SK-N-SH (cell line): ENCODE measurements around the gene TCN2. TPM values are rescaled to one million over a fixed set of nuclear protein-coding genes. Genes with fewer than 3 reads are reported as not detected.

Source experiments
- CTCF ChIA-PET: fragments of 300-600, 350-600 bp; formaldehyde crosslinking; extraction: SDS; loops from one replicate; lab custom pipeline; 2021; lab: Yijun Ruan, JAX
- POLR2A ChIA-PET: fragments of 350-600 bp; sonication (Branson Sonifier 250); formaldehyde crosslinking; extraction: SDS; loops from one replicate; lab custom pipeline; 2020; ENCODE audit warnings: antibody characterized with exemption, inconsistent platforms; lab: Yijun Ruan, JAX
- DNase-seq: peaks from one replicate; pipeline ENCODE4 v3.0.0; 2012
- H2AFZ ChIP-seq: fragments of 200-600 bp; sonication (generic); 2 replicates; pipeline ENCODE4 v1.8.1; 2016; ENCODE audit warnings: antibody characterized with exemption, mild to moderate bottlenecking, low read depth
- H3F3A ChIP-seq: fragments of 200-600 bp; sonication (generic); replicated peaks from 2 replicates; pipeline ENCODE3; 2016; ENCODE audit warnings: antibody characterized with exemption, mild to moderate bottlenecking; ENCODE audit not compliant: insufficient read depth
- H3K27ac ChIP-seq, 2 experiments: fragments of 200-500 bp in 1 of 2; fragments of 200-600 bp in 1 of 2; sonication (Bioruptor generic) in 1 of 2; sonication (generic), shearing (Covaris generic) in 1 of 2; 2 replicates each; pipeline versions ENCODE4 v1.5.1 to v1.6.1; 2014 to 2016; ENCODE audit warnings: low read depth in 2 of 2, inconsistent platforms in 1 of 2, low read length in 1 of 2, mild to moderate bottlenecking in 1 of 2, mixed read lengths in 1 of 2
- H3K27me3 ChIP-seq: fragments of 200-600 bp; sonication (generic), shearing (Covaris generic); 2 replicates; pipeline ENCODE4 v1.6.1; 2016; ENCODE audit warnings: mixed run types; ENCODE audit not compliant: insufficient read depth
- H3K36me3 ChIP-seq, 2 experiments: fragments of 200-500 bp in 1 of 2; fragments of 200-600 bp in 1 of 2; sonication (Bioruptor generic) in 1 of 2; sonication (generic) in 1 of 2; replicated peaks in 1 of 2; 2 replicates each; pipeline versions ENCODE3 to v1.5.1; 2014 to 2016; ENCODE audit warnings: low read length in 1 of 2, mild to moderate bottlenecking in 1 of 2; ENCODE audit not compliant: insufficient read depth in 2 of 2, control insufficient read depth in 1 of 2
- H3K4me1 ChIP-seq, 2 experiments: fragments of 200-500 bp in 1 of 2; fragments of 200-600 bp in 1 of 2; sonication (Bioruptor generic) in 1 of 2; sonication (generic), shearing (Covaris generic) in 1 of 2; 2 replicates each; pipeline versions ENCODE4 v1.5.1 to v1.6.1; 2014 to 2016; ENCODE audit warnings: low read depth in 1 of 2, low read length in 1 of 2, mixed run types in 1 of 2; ENCODE audit not compliant: insufficient read depth in 2 of 2, control insufficient read depth in 1 of 2
- H3K4me2 ChIP-seq: fragments of 200-600 bp; sonication (generic), shearing (Covaris generic); 2 replicates; pipeline ENCODE4 v1.6.1; 2017; ENCODE audit warnings: mixed run types
- H3K4me3 ChIP-seq, 2 experiments: fragments of 200-500 bp in 1 of 2; fragments of 200-600 bp in 1 of 2; sonication (Bioruptor generic) in 1 of 2; sonication (generic), shearing (Covaris generic) in 1 of 2; 2 replicates each; pipeline versions ENCODE4 v1.5.1 to v1.8.1; 2014 to 2016; ENCODE audit warnings: low read depth in 2 of 2, inconsistent platforms in 1 of 2, low read length in 1 of 2, mild to moderate bottlenecking in 1 of 2, mixed read lengths in 1 of 2, moderate library complexity in 1 of 2
- H3K79me2 ChIP-seq: fragments of 200-600 bp; sonication (generic); 2 replicates; pipeline ENCODE4 v1.8.1; 2017; ENCODE audit warnings: mild to moderate bottlenecking; ENCODE audit not compliant: insufficient read depth
- H3K9ac ChIP-seq: fragments of 200-600 bp; sonication (generic); 2 replicates; pipeline ENCODE4 v1.6.1; 2017; ENCODE audit warnings: mixed run types
- H3K9me2 ChIP-seq: fragments of 200-600 bp; sonication (generic); 2 replicates; pipeline ENCODE4 v1.6.1; 2017; ENCODE audit warnings: mixed run types
- H3K9me3 ChIP-seq: fragments of 200-600 bp; sonication (generic); 2 replicates; pipeline ENCODE4 v1.6.1; 2017; ENCODE audit warnings: mixed run types, mild to moderate bottlenecking, moderate library complexity
- H4K20me1 ChIP-seq: fragments of 200-600 bp; sonication (generic); 2 replicates; pipeline ENCODE4 v1.6.1; 2017; ENCODE audit warnings: mild to moderate bottlenecking, mixed run types; ENCODE audit not compliant: insufficient read depth
- CHD2 ChIP-seq: fragments of 150-350 bp; IDR thresholded peaks from 2 replicates; pipeline ENCODE4 v1.6.1; 2018; ENCODE audit warnings: low read length; ENCODE audit not compliant: partially characterized antibody
- ELF1 ChIP-seq: IDR thresholded peaks from 2 replicates; pipeline ENCODE4 v1.4.0; 2012
- EZH2phosphoT487 ChIP-seq: fragments of 200-600 bp; sonication (generic); IDR thresholded peaks from 2 replicates; pipeline ENCODE4 v1.6.1; 2017; ENCODE audit warnings: low read depth, mixed run types, mild to moderate bottlenecking, antibody characterized with exemption, moderate library complexity, borderline replicate concordance
- FOSL2 ChIP-seq: IDR thresholded peaks from 2 replicates; pipeline ENCODE4 v1.4.0; 2012; ENCODE audit warnings: low read depth, mild to moderate bottlenecking, moderate library complexity, borderline replicate concordance
- FOXJ3 ChIP-seq: sonication (generic); formaldehyde crosslinking; IDR thresholded peaks from 2 replicates; pipeline ENCODE4 v1.5.1; 2020; ENCODE audit warnings: mild to moderate bottlenecking, missing genetic modification reagents
- GABPA ChIP-seq: IDR thresholded peaks from 2 replicates; pipeline ENCODE4 v1.4.0; 2012; ENCODE audit warnings: low read depth, mild to moderate bottlenecking
- GATA2 ChIP-seq: sonication (generic); formaldehyde crosslinking; IDR thresholded peaks from 2 replicates; pipeline ENCODE4 v1.5.0; 2020; ENCODE audit warnings: mild to moderate bottlenecking, missing genetic modification reagents
- JUND ChIP-seq: IDR thresholded peaks from 2 replicates; pipeline ENCODE4 v1.4.0; 2012
- MXI1 ChIP-seq: IDR thresholded peaks from 2 replicates; pipeline ENCODE4 v1.6.1; 2012; ENCODE audit warnings: mild to moderate bottlenecking, low read depth, low read length, improper control_type of control experiment
- NFIC ChIP-seq: IDR thresholded peaks from 2 replicates; pipeline ENCODE4 v1.4.0; 2012; ENCODE audit warnings: borderline replicate concordance
- NRF1 ChIP-seq: IDR thresholded peaks from 2 replicates; pipeline ENCODE4 v1.6.1; 2012; ENCODE audit warnings: low read depth, mild to moderate bottlenecking, low read length
- RXRA ChIP-seq: IDR thresholded peaks from 2 replicates; pipeline ENCODE4 v1.4.0; 2012; ENCODE audit warnings: low read depth, mild to moderate bottlenecking, borderline replicate concordance
- TCF12 ChIP-seq: IDR thresholded peaks from 2 replicates; pipeline ENCODE4 v1.4.0; 2012
- YY1 ChIP-seq: IDR thresholded peaks from 2 replicates; pipeline ENCODE4 v1.4.0; 2012; ENCODE audit warnings: low read depth, mild to moderate bottlenecking
- whole genome bisulfite sequencing: methylation state at CpG from one replicate; pipeline ENCODE4 v1.1.6; 2017; ENCODE audit warnings: low lambda C conversion rate; 5-methylcytosine and 5-hydroxymethylcytosine counted together
- polyA plus RNA-seq, 3 experiments: library from polyadenylated mRNA; depleted of rRNA; stranded (reverse); fragments of >200 nt; gene quantifications; 2 replicates each; pipeline ENCODE4 v1.2.3, GENCODE V29; 2012
- TF ChIP-seq, protein P1 (sequence below): IDR thresholded peaks from 2 replicates; pipeline ENCODE4; 2012

TCN2 gene
- polyA plus RNA-seq, 1 of the 3 experiments (the other 2 are of a cell fraction): 4.1 TPM

DNA sequence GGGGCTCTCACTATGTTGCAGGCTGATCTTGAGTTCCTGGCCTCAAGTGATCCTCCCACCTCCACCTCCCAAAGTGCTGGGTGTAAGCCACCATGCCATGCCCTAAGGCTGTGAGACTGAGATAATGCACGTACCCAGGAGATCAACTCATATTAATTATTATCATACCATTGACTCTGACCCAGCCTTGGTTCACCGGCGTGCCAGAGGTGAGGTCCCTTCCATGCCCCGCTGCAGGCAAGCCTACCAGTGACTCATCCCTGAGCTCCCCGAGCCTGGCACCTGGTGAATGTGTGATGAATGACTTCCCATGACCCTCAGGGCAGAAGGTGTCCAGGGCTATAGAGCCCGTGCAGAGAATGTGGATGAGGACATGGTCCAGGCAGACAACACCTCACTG, 44.6 kb upstream of the TCN2 start:
- H3K27me3 ChIP-seq: no peaks in the 10 kb centered on the region; the same call in 1 of the 2 replicates
- H3K9me3 ChIP-seq: no peaks in the 10 kb centered on the region
- DNase-seq: no peak
- H3F3A ChIP-seq: no peaks in the 10 kb centered on the region
- WGBS: 62% methylated on average over 6 of the region's 6 CpGs
- H2AFZ ChIP-seq: no peak overlapping the region
- H3K9me2 ChIP-seq: no peaks in the 10 kb centered on the region
- H3K79me2 ChIP-seq: no peaks in the 10 kb centered on the region
- CTCF ChIA-PET: interaction anchor here (0.7 to 1.7 kb wide), 3 partner anchors 10 to 166 kb away, joined by 3 to 4 read pairs (median 3); partner anchors contain the start of gene SEC14L2
- peaks cover 0 to 19% of the 10 kb centered on the region in 2 experiments; a peak in 1 of 4 replicates for H3K4me1 ChIP-seq
- no peak overlapping the region for H3K4me2 ChIP-seq
- no peak overlapping the region for H3K9ac ChIP-seq
- H4K20me1 ChIP-seq: no peaks in the 10 kb centered on the region
- TF ChIP-seq ELF1 (no peak), EZH2phosphoT487 (no peak), GABPA (no peak), NRF1 (no peak), MXI1 (no peak), TCF12 (no peak), GATA2 (no peak), YY1 (no peak), JUND (no peak), NFIC (no peak), RXRA (no peak), FOSL2 (no peak), FOXJ3 (no peak)
- TF ChIP-seq, protein P1, sequence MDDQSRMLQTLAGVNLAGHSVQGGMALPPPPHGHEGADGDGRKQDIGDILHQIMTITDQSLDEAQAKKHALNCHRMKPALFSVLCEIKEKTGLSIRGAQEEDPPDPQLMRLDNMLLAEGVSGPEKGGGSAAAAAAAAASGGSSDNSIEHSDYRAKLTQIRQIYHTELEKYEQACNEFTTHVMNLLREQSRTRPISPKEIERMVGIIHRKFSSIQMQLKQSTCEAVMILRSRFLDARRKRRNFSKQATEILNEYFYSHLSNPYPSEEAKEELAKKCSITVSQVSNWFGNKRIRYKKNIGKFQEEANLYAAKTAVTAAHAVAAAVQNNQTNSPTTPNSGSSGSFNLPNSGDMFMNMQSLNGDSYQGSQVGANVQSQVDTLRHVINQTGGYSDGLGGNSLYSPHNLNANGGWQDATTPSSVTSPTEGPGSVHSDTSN: no peak
- POLR2A ChIA-PET: no interaction called here
- H3K4me3 ChIP-seq: no peak overlapping the region
- H3K36me3 ChIP-seq: no peaks in the 10 kb centered on the region
- no peak overlapping the region for H3K27ac ChIP-seq

DNA sequence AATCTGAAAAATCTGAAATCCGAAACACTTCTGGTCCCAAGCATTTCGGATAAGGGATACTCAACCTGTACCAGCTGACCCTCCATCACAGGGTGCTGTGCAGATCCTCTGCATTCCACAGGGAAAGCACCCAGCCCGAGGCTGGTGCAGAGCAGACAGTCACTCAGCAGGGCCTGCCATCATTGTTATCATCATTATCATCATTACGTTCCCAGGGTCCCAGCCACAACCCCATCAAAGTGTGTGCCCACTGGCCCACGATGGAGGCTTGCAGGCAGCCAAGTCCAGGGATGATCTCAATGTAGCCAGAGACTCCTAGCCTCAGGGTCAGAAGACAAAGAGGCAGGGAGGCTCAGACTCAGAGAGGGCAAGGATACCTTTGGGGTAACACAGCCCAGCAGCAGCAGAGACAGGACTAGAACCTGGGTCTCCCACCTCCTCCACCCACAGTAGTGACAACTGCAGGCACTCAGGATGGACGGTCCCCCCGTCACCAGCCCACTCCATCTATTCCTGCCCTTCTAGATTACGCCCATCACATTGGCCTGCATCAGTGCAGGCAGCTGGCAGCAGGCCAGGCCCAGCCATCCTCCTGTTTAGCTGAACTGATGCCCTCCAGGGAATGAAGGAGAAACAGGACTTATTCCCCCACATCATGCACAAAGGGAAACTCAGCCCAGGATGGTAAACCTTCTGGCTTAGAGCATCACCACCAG, 42.8 kb upstream of the TCN2 start:
- 66% methylated on average over 6 of the region's 8 CpGs for WGBS
- H3K4me2 ChIP-seq: no peak overlapping the region
- H4K20me1 ChIP-seq: no peaks in the 10 kb centered on the region
- no peak overlapping the region for H2AFZ ChIP-seq
- H3K4me1 ChIP-seq: peaks cover 0 to 19% of the 10 kb centered on the region in 2 experiments; a peak in 1 of 4 replicates
- H3K36me3 ChIP-seq: no peaks in the 10 kb centered on the region
- H3K9ac ChIP-seq: no peak overlapping the region
- TF ChIP-seq GATA2 (peak; percentile 30; the same call in 1 of the 2 replicates), TCF12 (no peak), CHD2 (peak; percentile 2)
- H3K27me3 ChIP-seq: no peaks in the 10 kb centered on the region; the same call in 1 of the 2 replicates
- CTCF ChIA-PET: interaction anchor here (0.6 to 1.2 kb wide), 3 partner anchors 11 to 19 kb away, joined by 3 to 4 read pairs (median 3); no protein-coding TSS in a partner anchor
- H3K79me2 ChIP-seq: no peaks in the 10 kb centered on the region
- POLR2A ChIA-PET: interaction anchor here (1.2 kb wide), 1 partner anchor 27 kb away, joined by 6 read pairs; the partner anchor contains the start of gene PES1
- H3K27ac ChIP-seq: no peak overlapping the region
- H3F3A ChIP-seq: no peaks in the 10 kb centered on the region
- DNase-seq: peak; percentile 76
- H3K9me2 ChIP-seq: no peaks in the 10 kb centered on the region
- no peak overlapping the region for H3K4me3 ChIP-seq
- no peaks in the 10 kb centered on the region for H3K9me3 ChIP-seq
